ENCODE data around the gene RGS9BP.
A peak's percentile ranks its signal among the peaks of the same experiment; 100 is the strongest.

RGS9BP gene

DNA sequence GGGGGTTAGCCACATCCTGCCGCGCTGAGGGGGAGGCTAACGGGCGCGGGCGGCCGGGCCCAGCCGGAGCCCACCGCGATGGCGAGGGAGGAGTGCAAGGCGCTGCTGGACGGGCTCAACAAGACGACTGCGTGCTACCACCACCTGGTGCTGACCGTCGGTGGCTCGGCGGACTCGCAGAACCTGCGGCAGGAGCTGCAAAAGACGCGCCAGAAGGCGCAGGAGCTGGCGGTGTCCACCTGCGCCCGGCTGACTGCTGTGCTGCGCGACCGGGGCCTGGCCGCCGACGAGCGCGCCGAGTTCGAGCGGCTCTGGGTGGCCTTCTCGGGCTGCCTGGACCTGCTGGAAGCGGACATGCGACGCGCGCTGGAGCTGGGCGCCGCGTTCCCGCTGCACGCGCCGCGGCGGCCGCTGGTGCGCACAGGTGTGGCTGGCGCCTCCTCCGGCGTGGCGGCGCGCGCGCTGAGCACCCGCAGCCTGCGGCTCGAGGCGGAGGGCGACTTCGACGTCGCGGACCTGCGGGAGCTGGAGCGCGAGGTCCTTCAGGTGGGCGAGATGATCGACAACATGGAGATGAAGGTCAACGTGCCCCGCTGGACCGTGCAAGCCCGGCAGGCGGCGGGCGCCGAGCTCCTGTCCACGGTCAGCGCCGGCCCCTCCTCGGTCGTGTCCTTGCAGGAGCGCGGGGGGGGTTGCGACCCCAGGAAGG lies 692 bp downstream of the RGS9BP start:
- H3K9ac ChIP-seq (ENCODE audit: insufficient read length, low read depth) = peak overlapping the region; percentile 64
- H3K4me3 ChIP-seq (ENCODE audit: insufficient read length, low read depth) = peak overlapping the region; percentile 50
- H3K9me3 ChIP-seq (ENCODE audit: insufficient read depth, low read length) = no peaks in the 10 kb centered on the region
- TF ChIP-seq ZNF274 (IDR thresholded peaks at IDR 0.05; ENCODE audit: low read depth, low read length) = no peak
- TF ChIP-seq SUZ12 (IDR thresholded peaks at IDR 0.05; ENCODE audit: extremely low read depth, insufficient read depth, insufficient read length) = peak; percentile 78
- no peak for TF ChIP-seq YY1 (IDR thresholded peaks at IDR 0.05; ENCODE audit: insufficient read depth, insufficient read length)
- peaks cover 5% of the 10 kb centered on the region for H3K4me1 ChIP-seq (ENCODE audit: insufficient read depth, insufficient read length)
- no peak for DNase-seq (ENCODE audit: low read depth, low spot score)
- peaks cover 35% of the 10 kb centered on the region for H3K27me3 ChIP-seq (ENCODE audit: insufficient read depth, insufficient read length)
- peaks cover 8% of the 10 kb centered on the region for H3K36me3 ChIP-seq (ENCODE audit: insufficient read depth, insufficient read length, low read length)

DNA sequence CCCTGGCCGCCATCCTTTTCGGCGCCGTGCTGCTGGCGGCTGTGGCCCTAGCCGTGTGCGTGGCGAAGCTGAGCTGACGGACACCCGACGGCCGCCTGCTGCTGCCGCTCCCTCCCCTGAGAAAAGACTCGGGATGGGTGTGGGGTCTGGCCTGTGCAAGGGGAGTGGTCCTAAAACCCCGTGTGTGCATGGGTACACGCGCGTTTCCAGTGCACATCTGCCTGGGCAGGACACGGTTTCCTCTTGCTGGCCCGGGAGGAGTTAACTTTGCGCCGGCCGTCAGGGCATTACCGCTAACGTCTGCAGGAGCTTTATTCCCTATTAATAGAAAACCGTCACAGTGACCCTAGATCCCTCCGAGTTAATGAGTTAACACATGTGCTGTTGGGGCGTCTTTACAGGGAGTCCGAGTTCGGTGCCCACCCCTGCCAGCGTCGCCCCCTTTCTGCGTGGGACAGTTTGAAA lies 1.3 kb downstream of the RGS9BP start:
- Histone ChIP-seq H3K9me3 (ENCODE audit: insufficient read depth, low read length) (no peaks in the 10 kb centered on the region), H3K9ac (ENCODE audit: insufficient read length, low read depth) (peak overlapping the region; percentile 64), H3K27me3 (ENCODE audit: insufficient read depth, insufficient read length) (peaks cover 35% of the 10 kb centered on the region), H3K4me3 (ENCODE audit: insufficient read length, low read depth) (peak overlapping the region; percentile 50), H3K4me1 (ENCODE audit: insufficient read depth, insufficient read length) (peaks cover 5% of the 10 kb centered on the region), H3K36me3 (ENCODE audit: insufficient read depth, insufficient read length, low read length) (peaks cover 8% of the 10 kb centered on the region)
- no peak for DNase-seq (ENCODE audit: low read depth, low spot score)
- TF ChIP-seq YY1 (IDR thresholded peaks at IDR 0.05; ENCODE audit: insufficient read depth, insufficient read length) (no peak), ZNF274 (IDR thresholded peaks at IDR 0.05; ENCODE audit: low read depth, low read length) (no peak), SUZ12 (IDR thresholded peaks at IDR 0.05; ENCODE audit: extremely low read depth, insufficient read depth, insufficient read length) (no peak)

GRCh38 chr19:32677657-32678056 lies 2.0 kb downstream of the RGS9BP start:
- peaks cover 35% of the 10 kb centered on the region for H3K27me3 ChIP-seq (ENCODE audit: insufficient read depth, insufficient read length)
- DNase-seq (ENCODE audit: low read depth, low spot score) = no peak
- TF ChIP-seq ZNF274 (IDR thresholded peaks at IDR 0.05; ENCODE audit: low read depth, low read length) (no peak), SUZ12 (IDR thresholded peaks at IDR 0.05; ENCODE audit: extremely low read depth, insufficient read depth, insufficient read length) (no peak), YY1 (IDR thresholded peaks at IDR 0.05; ENCODE audit: insufficient read depth, insufficient read length) (no peak)
- no peaks in the 10 kb centered on the region for H3K9me3 ChIP-seq (ENCODE audit: insufficient read depth, low read length)
- H3K4me3 ChIP-seq (ENCODE audit: insufficient read length, low read depth) = no peak overlapping the region
- H3K9ac ChIP-seq (ENCODE audit: insufficient read length, low read depth) = no peak overlapping the region
- peaks cover 6% of the 10 kb centered on the region for H3K36me3 ChIP-seq (ENCODE audit: insufficient read depth, insufficient read length, low read length)
- peaks cover 5% of the 10 kb centered on the region for H3K4me1 ChIP-seq (ENCODE audit: insufficient read depth, insufficient read length)

DNA sequence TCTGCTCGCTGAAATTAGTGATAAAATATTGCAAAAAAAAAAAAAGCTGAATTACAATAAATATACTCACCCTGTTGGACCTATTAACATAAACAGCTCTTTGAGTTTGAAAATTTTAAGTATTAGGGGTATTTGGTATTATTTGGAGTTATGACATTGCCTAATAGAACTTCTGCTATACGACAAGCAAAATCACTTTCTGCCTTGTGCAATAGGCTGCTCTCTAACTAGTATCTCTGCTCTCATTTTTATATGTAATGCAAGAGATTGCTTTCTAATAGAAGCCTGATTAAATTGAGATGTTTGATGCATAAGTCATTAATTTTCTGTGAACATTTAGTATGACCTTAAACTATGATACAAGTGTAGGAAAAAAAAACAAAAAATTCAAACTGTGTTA lies 5.3 kb downstream of the RGS9BP start:
- no peaks in the 10 kb centered on the region for H3K9me3 ChIP-seq (ENCODE audit: insufficient read depth, low read length)
- H3K4me3 ChIP-seq (ENCODE audit: insufficient read length, low read depth) = no peak overlapping the region
- TF ChIP-seq SUZ12 (IDR thresholded peaks at IDR 0.05; ENCODE audit: extremely low read depth, insufficient read depth, insufficient read length) = no peak
- no peak for TF ChIP-seq YY1 (IDR thresholded peaks at IDR 0.05; ENCODE audit: insufficient read depth, insufficient read length)
- no peak for TF ChIP-seq ZNF274 (IDR thresholded peaks at IDR 0.05; ENCODE audit: low read depth, low read length)
- peaks cover 5% of the 10 kb centered on the region for H3K4me1 ChIP-seq (ENCODE audit: insufficient read depth, insufficient read length)
- peaks cover 23% of the 10 kb centered on the region for H3K27me3 ChIP-seq (ENCODE audit: insufficient read depth, insufficient read length)
- no peak for DNase-seq (ENCODE audit: low read depth, low spot score)
- H3K9ac ChIP-seq (ENCODE audit: insufficient read length, low read depth) = no peak overlapping the region
- no peaks in the 10 kb centered on the region for H3K36me3 ChIP-seq (ENCODE audit: insufficient read depth, insufficient read length, low read length)

GRCh38 chr19:32682317-32682716 lies 6.7 kb downstream of the RGS9BP start:
- no peak overlapping the region for H3K9ac ChIP-seq (ENCODE audit: insufficient read length, low read depth)
- no peaks in the 10 kb centered on the region for H3K4me1 ChIP-seq (ENCODE audit: insufficient read depth, insufficient read length)
- no peaks in the 10 kb centered on the region for H3K9me3 ChIP-seq (ENCODE audit: insufficient read depth, low read length)
- H3K27me3 ChIP-seq (ENCODE audit: insufficient read depth, insufficient read length) = peaks cover 10% of the 10 kb centered on the region
- H3K4me3 ChIP-seq (ENCODE audit: insufficient read length, low read depth) = no peak overlapping the region
- DNase-seq (ENCODE audit: low read depth, low spot score) = no peak
- TF ChIP-seq ZNF274 (IDR thresholded peaks at IDR 0.05; ENCODE audit: low read depth, low read length) (no peak), YY1 (IDR thresholded peaks at IDR 0.05; ENCODE audit: insufficient read depth, insufficient read length) (no peak), SUZ12 (IDR thresholded peaks at IDR 0.05; ENCODE audit: extremely low read depth, insufficient read depth, insufficient read length) (no peak)
- H3K36me3 ChIP-seq (ENCODE audit: insufficient read depth, insufficient read length, low read length) = no peaks in the 10 kb centered on the region

- Histone ChIP-seq H3K4me3 (ENCODE audit: insufficient read length, low read depth) (no peak overlapping the region), H3K27me3 (ENCODE audit: insufficient read depth, insufficient read length) (peaks cover 6% of the 10 kb centered on the region), H3K36me3 (ENCODE audit: insufficient read depth, insufficient read length, low read length) (no peaks in the 10 kb centered on the region), H3K9ac (ENCODE audit: insufficient read length, low read depth) (no peak overlapping the region), H3K4me1 (ENCODE audit: insufficient read depth, insufficient read length) (peaks cover 2% of the 10 kb centered on the region), H3K9me3 (ENCODE audit: insufficient read depth, low read length) (no peaks in the 10 kb centered on the region)
- TF ChIP-seq SUZ12 (IDR thresholded peaks at IDR 0.05; ENCODE audit: extremely low read depth, insufficient read depth, insufficient read length) = no peak
- no peak for TF ChIP-seq ZNF274 (IDR thresholded peaks at IDR 0.05; ENCODE audit: low read depth, low read length)
- no peak for TF ChIP-seq YY1 (IDR thresholded peaks at IDR 0.05; ENCODE audit: insufficient read depth, insufficient read length)
- no peak for DNase-seq (ENCODE audit: low read depth, low spot score)
These were observed 11.3 kb downstream of the RGS9BP start for GRCh38 chr19:32686847-32687475.

- Histone ChIP-seq H3K9me3 (ENCODE audit: insufficient read depth, low read length) (no peaks in the 10 kb centered on the region), H3K4me3 (ENCODE audit: insufficient read length, low read depth) (no peak overlapping the region), H3K36me3 (ENCODE audit: insufficient read depth, insufficient read length, low read length) (no peaks in the 10 kb centered on the region), H3K9ac (ENCODE audit: insufficient read length, low read depth) (no peak overlapping the region), H3K27me3 (ENCODE audit: insufficient read depth, insufficient read length) (peaks cover 13% of the 10 kb centered on the region), H3K4me1 (ENCODE audit: insufficient read depth, insufficient read length) (peaks cover 4% of the 10 kb centered on the region)
- no peak for DNase-seq (ENCODE audit: low read depth, low spot score)
- TF ChIP-seq YY1 (IDR thresholded peaks at IDR 0.05; ENCODE audit: insufficient read depth, insufficient read length) = no peak
- no peak for TF ChIP-seq ZNF274 (IDR thresholded peaks at IDR 0.05; ENCODE audit: low read depth, low read length)
- no peak for TF ChIP-seq SUZ12 (IDR thresholded peaks at IDR 0.05; ENCODE audit: extremely low read depth, insufficient read depth, insufficient read length)
These were observed 12.0 kb downstream of the RGS9BP start for GRCh38 chr19:32687681-32688080.
